Esophagus squamous epithelium (tissue), 5 donors: Measurements from ENCODE around the gene PRM2. TPM values are rescaled to one million over a fixed set of nuclear protein-coding genes. Genes with fewer than 3 reads are reported as not detected.

Experiments
- DNase-seq: peaks from one replicate; lab custom pipeline; 2025; lab: John Stamatoyannopoulos, UW
- H3K27ac ChIP-seq, 4 donors: fragments of 200-600 bp; sonication (generic); one replicate each; pipeline ENCODE4 v1.5.1; 2016 to 2019; ENCODE audit warnings: mild to moderate bottlenecking in 1 of 4
- H3K27me3 ChIP-seq, 4 donors: fragments of 200-600 bp; sonication (generic); 1 replicate in 3 of 4; 2 replicates in 1 of 4; pipeline versions ENCODE4 v1.5.1 to v1.6.0; 2017 to 2021; ENCODE audit warnings: antibody characterized with exemption in 1 of 4
- H3K36me3 ChIP-seq, 3 donors: fragments of 200-600 bp; sonication (generic); one replicate each; pipeline ENCODE4 v1.5.1; 2016 to 2019
- H3K4me1 ChIP-seq, 3 donors: fragments of 200-600 bp; sonication (generic); one replicate each; pipeline ENCODE4 v1.5.1; 2017 to 2019
- H3K4me3 ChIP-seq, 4 donors: fragments of 200-600 bp; sonication (generic); 1 replicate in 3 of 4; 2 replicates in 1 of 4; pipeline ENCODE4 v1.5.1; 2016 to 2019; ENCODE audit warnings: mild to moderate bottlenecking in 2 of 4, moderate library complexity in 1 of 4
- H3K9me3 ChIP-seq, 3 donors: fragments of 200-600 bp; sonication (generic); one replicate each; pipeline ENCODE4 v1.5.1; 2016 to 2019
- POLR2A ChIP-seq, 4 donors: fragments of 450-650 bp; IDR thresholded peaks; one replicate each; pipeline ENCODE4 v1.6.1; 2017; ENCODE audit warnings: antibody characterized with exemption in 4 of 4, mild to moderate bottlenecking in 4 of 4, moderate library complexity in 3 of 4
- WGBS, 2 donors: methylation state at CpG; one replicate each; pipeline ENCODE4 v1.1.5; 2018; 5-methylcytosine and 5-hydroxymethylcytosine counted together
- intact Hi-C: fragments of 100-400 bp; cut with DNase I; formaldehyde crosslinking; loops from one replicate; pipeline ENCODE4 v1.15.0; 2022
- total RNA-seq, 4 donors: library from RNA; depleted of rRNA; stranded (reverse); fragments of >200 nt; gene quantifications; one replicate each; pipeline ENCODE4 v1.1.0, GENCODE V29; 2016
- TF ChIP-seq, protein P1 (sequence below), 6 experiments: fragments of 450-650 bp in 4 of 6; fragments of 200-600 bp in 2 of 6; sonication (generic) in 2 of 6; IDR thresholded peaks; one replicate each; pipeline ENCODE4 v1.5.1; 2016 to 2019; ENCODE audit warnings: antibody characterized with exemption in 6 of 6, mild to moderate bottlenecking in 4 of 6, moderate library complexity in 4 of 6
- donor health status: DM: yes; HTN: yes; CAD: no.

Gene PRM2
- total RNA-seq, 4 donors from 2014 or later, result not detected

DNA sequence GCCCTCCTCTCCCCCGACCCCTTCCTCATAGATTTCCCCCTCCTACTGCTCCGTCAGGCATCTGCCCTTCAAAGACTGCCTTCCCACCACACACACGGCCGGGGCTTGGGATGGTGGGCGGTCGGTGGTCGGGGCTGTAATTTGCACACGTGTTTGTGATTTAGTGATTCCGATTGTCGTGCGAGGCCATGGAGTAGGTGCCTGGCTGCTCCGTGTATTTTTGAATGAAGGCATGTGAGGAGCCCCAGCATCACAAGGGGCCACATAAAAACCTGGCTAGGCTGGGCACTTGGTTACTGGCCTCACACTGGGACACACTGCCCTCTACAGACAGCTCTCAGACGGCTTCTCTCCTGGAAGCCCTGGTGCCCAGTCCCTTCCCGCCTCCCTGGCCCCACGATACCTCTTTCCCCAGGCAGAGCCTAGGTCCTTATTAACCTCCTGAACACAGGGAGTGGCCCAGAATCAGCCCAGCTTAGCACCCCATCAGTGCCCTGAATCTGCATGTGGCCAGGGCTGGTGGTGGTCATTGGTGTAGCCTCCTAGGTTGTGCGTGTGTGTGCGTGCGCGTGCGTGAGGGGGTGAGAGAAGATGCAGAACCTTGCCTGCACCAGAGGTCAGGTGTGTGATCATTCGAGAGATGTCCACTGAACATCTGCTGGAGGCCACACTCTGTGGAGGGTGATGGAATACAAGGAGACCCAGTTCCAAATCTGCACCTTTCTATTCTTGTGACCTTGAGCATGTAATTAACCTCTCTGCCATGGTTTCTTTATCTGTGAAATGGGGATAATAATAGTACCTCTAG lies 18.9 kb downstream of the PRM2 start:
- Histone ChIP-seq H3K36me3 (no peaks in the 10 kb centered on the region), H3K9me3 (no peaks in the 10 kb centered on the region), H3K27ac (peak overlapping the region; percentile 97 to 98 (median 97)), H3K27me3 (peaks cover 0 to 17% (median 0%) of the 10 kb centered on the region in 4 donors), H3K4me3 (peak overlapping the region; percentile 71 to 92 (median 80)), H3K4me1 (peaks cover 29 to 63% (median 29%) of the 10 kb centered on the region in 3 donors)
- TF ChIP-seq, protein P1, sequence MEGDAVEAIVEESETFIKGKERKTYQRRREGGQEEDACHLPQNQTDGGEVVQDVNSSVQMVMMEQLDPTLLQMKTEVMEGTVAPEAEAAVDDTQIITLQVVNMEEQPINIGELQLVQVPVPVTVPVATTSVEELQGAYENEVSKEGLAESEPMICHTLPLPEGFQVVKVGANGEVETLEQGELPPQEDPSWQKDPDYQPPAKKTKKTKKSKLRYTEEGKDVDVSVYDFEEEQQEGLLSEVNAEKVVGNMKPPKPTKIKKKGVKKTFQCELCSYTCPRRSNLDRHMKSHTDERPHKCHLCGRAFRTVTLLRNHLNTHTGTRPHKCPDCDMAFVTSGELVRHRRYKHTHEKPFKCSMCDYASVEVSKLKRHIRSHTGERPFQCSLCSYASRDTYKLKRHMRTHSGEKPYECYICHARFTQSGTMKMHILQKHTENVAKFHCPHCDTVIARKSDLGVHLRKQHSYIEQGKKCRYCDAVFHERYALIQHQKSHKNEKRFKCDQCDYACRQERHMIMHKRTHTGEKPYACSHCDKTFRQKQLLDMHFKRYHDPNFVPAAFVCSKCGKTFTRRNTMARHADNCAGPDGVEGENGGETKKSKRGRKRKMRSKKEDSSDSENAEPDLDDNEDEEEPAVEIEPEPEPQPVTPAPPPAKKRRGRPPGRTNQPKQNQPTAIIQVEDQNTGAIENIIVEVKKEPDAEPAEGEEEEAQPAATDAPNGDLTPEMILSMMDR (IDR thresholded peaks at IDR 0.05), result peak; percentile 56 to 85 (median 71)
- no peak for TF ChIP-seq POLR2A (IDR thresholded peaks at IDR 0.05)
- DNase-seq, result no peak
- 11 to 29% methylated on average over 5 to 18 of the region's 21 CpGs for WGBS, 2 donors
- intact Hi-C loops, result loop anchor here (5.0 to 10.0 kb wide), 2 partner anchors 97 to 285 kb away; no protein-coding TSS in a partner anchor

- H3K36me3 ChIP-seq, result no peaks in the 10 kb centered on the region
- H3K4me1 ChIP-seq, result peaks cover 29 to 69% (median 29%) of the 10 kb centered on the region in 3 donors
- peak overlapping the region; percentile 71 to 92 (median 80) for H3K4me3 ChIP-seq
- WGBS, 2 donors, result 0% methylated on average over 2 to 4 of the region's 32 CpGs
- no peak for DNase-seq
- no peaks in the 10 kb centered on the region for H3K9me3 ChIP-seq
- peak overlapping the region; percentile 97 to 98 (median 97) for H3K27ac ChIP-seq
- peaks cover 0 to 20% (median 0%) of the 10 kb centered on the region in 4 donors for H3K27me3 ChIP-seq
- TF ChIP-seq, protein P1 (IDR thresholded peaks at IDR 0.05), result no peak
- TF ChIP-seq POLR2A (IDR thresholded peaks at IDR 0.05), result no peak
- intact Hi-C loops, result loop anchor here (5.0 to 10.0 kb wide), 2 partner anchors 98 to 284 kb away; no protein-coding TSS in a partner anchor
Measured at GRCh38 chr16:11256661-11257130, 19.6 kb downstream of the PRM2 start.

DNA sequence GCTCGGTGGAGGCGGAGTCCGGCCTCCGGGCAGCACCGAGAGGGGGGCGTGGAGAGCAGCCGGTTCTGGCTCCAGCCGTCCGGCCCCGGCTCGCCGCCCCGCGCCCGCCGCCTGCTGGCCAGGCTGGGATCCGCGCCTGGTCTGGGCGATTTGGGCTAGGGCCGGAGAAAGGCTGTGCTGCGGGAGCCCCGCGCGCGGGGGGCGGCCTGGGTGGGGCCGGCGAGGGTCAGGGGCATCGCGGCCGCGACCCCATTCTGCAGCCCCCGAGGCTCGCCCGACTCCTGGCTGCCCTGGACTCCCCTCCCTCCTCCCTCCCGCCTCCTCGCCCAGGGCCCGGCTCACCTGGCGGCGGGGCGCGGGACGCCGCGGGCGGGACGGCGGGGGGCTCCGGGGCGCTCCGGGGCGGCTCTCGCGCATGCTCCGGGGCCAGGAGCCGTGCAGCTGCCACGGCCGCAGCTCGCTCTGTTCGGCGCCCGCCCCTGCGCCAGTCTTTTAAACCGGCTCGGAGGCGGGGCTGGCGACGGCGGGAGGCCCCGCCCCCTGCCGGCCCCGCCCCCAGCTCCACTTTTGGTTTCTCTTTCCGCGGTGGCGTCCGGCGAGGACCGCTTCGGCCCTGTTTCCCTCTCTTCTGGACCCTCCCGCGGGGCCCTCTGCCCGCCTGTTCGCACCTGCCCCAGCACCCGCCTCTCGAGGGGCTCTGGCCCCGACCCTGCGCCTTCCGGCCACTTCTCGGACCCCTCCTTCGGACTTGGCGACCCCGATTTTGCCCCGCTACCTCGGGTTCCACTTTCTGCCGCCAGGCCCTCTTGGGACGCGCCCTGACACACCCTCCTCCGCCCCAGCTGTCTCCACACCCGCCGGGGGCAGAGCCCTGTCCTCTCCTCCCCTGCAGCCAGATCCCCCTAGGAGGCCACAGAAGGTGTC lies 20.3 kb downstream of the PRM2 start, which contains the start of gene SOCS1:
TSS of gene SOCS1 (minus strand) at position 468 of the 924 bp plus-strand sequence. CDS start 726 bp downstream, outside the sequence.
- TF ChIP-seq POLR2A (IDR thresholded peaks at IDR 0.05), result peak in 3 of 4 donors; percentile 84 to 98 (median 97)
- TF ChIP-seq, protein P1 (IDR thresholded peaks at IDR 0.05), result peak; percentile 84 to 98 (median 94)
- no peak for DNase-seq
- peaks cover 0 to 25% (median 0%) of the 10 kb centered on the region in 4 donors for H3K27me3 ChIP-seq
- H3K27ac ChIP-seq, result peak within 1 kb of the TSS; percentile 97 to 98 (median 97)
- no peaks in the 10 kb centered on the region for H3K9me3 ChIP-seq
- H3K4me3 ChIP-seq, result peak within 1 kb of the TSS; percentile 71 to 92 (median 80)
- intact Hi-C loops, result loop anchor here (5.0 to 10.0 kb wide), 2 partner anchors 99 to 284 kb away; no protein-coding TSS in a partner anchor
- H3K4me1 ChIP-seq, result peaks cover 29 to 70% (median 29%) of the 10 kb centered on the region in 3 donors
- WGBS, 2 donors, result 0 to 1% methylated on average over 4 to 16 of the region's 100 CpGs
- no peaks in the 10 kb centered on the region for H3K36me3 ChIP-seq

DNA sequence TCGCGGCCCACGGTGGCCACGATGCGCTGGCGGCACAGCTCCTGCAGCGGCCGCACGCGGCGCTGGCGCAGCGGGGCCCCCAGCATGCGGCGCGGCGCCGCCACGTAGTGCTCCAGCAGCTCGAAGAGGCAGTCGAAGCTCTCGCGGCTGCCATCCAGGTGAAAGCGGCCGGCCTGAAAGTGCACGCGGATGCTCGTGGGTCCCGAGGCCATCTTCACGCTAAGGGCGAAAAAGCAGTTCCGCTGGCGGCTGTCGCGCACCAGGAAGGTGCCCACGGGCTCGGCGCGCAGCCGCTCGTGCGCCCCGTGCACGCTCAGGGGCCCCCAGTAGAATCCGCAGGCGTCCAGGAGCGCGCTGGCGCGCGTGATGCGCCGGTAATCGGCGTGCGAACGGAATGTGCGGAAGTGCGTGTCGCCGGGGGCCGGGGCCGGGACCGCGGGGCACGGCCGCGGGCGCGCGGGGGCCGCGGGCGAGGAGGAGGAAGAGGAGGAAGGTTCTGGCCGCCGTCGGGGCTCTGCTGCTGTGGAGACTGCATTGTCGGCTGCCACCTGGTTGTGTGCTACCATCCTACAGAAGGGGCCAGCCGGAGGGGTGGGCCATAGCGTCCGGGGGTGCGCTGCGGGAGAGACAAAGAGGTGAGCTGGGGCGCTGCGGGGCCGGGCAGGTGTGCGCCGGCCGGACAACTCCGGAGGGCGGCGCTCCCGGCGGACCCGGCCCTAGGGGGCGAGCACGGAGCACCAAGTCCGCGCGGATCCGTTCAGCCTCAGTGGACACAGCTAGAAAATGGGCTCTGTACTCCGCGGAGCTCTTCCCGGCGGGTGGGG lies 21.2 kb downstream of the PRM2 start:
- WGBS, 2 donors, result 0 to 2% methylated on average over 3 to 31 of the region's 105 CpGs
- peaks cover 0 to 25% (median 0%) of the 10 kb centered on the region in 4 donors for H3K27me3 ChIP-seq
- DNase-seq, result no peak
- peak overlapping the region; percentile 97 to 98 (median 97) for H3K27ac ChIP-seq
- no peaks in the 10 kb centered on the region for H3K9me3 ChIP-seq
- TF ChIP-seq, protein P1 (IDR thresholded peaks at IDR 0.05), result peak in 1 of 6 experiments; percentile 27
- peak in 1 of 4 donors; percentile 4 for TF ChIP-seq POLR2A (IDR thresholded peaks at IDR 0.05)
- H3K36me3 ChIP-seq, result no peaks in the 10 kb centered on the region
- intact Hi-C loops, result loop anchor here (5.0 to 10.0 kb wide), 2 partner anchors 100 to 283 kb away; no protein-coding TSS in a partner anchor
- H3K4me3 ChIP-seq, result peak overlapping the region; percentile 71 to 92 (median 80)
- H3K4me1 ChIP-seq, result peaks cover 29 to 70% (median 29%) of the 10 kb centered on the region in 3 donors
